Measurements from ENCODE around the gene PYDC1. TPM values are rescaled to one million over a fixed set of nuclear protein-coding genes. Genes with fewer than 3 reads are reported as not detected.

PYDC1 gene
- total and polyA plus RNA-seq, 2 of the 13 experiments (the other 11 are each of a cell fraction or from before 2014, with no cell fraction given): not detected

DNA sequence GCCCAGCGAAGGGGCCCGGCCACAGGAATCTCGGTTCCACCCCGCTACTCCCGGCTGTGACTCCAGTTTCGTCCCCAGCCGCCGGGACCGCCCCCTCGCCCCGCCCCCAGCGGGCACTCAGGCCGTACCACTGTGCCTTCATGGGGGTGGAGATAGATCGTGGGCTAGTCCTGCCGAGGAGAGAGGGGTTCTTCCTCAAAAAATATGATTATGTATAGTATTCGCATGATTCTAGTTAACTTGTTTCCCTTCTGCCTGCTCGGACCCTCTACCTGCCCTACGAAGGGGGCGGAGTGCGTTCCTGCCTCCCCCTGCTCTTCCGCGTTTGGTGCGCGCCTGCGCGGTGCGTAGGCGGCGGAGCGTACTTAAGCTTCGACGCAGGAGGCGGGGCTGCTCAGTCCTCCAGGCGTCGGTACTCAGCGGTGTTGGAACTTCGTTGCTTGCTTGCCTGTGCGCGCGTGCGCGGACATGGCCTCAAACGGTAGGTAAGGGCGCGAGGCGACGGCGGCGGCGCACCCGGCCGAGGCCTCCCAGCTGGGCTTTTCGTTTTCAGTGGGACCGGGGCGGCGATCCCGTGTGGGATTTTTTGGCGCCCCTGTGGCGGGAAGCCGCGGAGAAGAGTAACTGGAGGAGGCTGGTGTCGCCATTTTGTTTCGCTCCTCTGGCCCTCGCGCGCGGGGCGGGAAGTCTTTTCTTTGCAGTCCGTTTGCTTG, 37.0 kb downstream of the PYDC1 start, which contains the start of gene FUS (continued):
- TF ChIP-seq PAF1 (CRISPR knock-in tag; IDR thresholded peaks at IDR 0.05) (no peak), ETV6 (CRISPR knock-in tag; conservative IDR thresholded peaks at IDR 0.05) (peak; percentile 88; the same call in 1 of the 2 replicates), TBX3 (IDR thresholded peaks at IDR 0.05; ENCODE audit: borderline replicate concordance) (peak; percentile 71), CENPX (CRISPR knock-in tag; IDR thresholded peaks at IDR 0.05) (no peak), POLR2G (IDR thresholded peaks at IDR 0.05; ENCODE audit: low read depth, low read length) (peak; percentile 100), ZFP37 (CRISPR knock-in tag; IDR thresholded peaks at IDR 0.05; ENCODE audit: borderline replicate concordance) (peak; percentile 73; the same call in 1 of the 2 replicates), ZKSCAN8 (CRISPR knock-in tag; IDR thresholded peaks at IDR 0.05; ENCODE audit: borderline replicate concordance) (peak; percentile 79), RBAK (CRISPR knock-in tag; IDR thresholded peaks at IDR 0.05) (no peak), ZNF121 (CRISPR knock-in tag; IDR thresholded peaks at IDR 0.05) (no peak; the same call in none of the 2 replicates), FOXM1 (CRISPR knock-in tag; IDR thresholded peaks at IDR 0.05) (peak; percentile 92), RARA (CRISPR knock-in tag; IDR thresholded peaks at IDR 0.05) (no peak; the same call in 1 of the 2 replicates), FIP1L1 (IDR thresholded peaks at IDR 0.05; ENCODE audit: borderline replicate concordance, insufficient read depth, low read depth, low read length) (no peak; the same call in 1 of the 2 replicates), ONECUT2 (CRISPR knock-in tag; IDR thresholded peaks at IDR 0.05) (peak; percentile 41; the same call in 1 of the 2 replicates), RAD21 (CRISPR knock-in tag; IDR thresholded peaks at IDR 0.05) (0 out of 2 replicates have a peak, but pooled peaks have one; percentile 27), SP4 (CRISPR knock-in tag; IDR thresholded peaks at IDR 0.05) (peak; percentile 76; the same call in 1 of the 2 replicates), ZNF850 (CRISPR knock-in tag; conservative IDR thresholded peaks at IDR 0.05) (no peak; the same call in 1 of the 2 replicates), SALL2 (CRISPR knock-in tag; IDR thresholded peaks at IDR 0.05) (peak; percentile 78), ZNF598 (CRISPR knock-in tag; IDR thresholded peaks at IDR 0.05; ENCODE audit: borderline replicate concordance) (peak; percentile 88; the same call in 1 of the 2 replicates), EHMT2 (IDR thresholded peaks at IDR 0.05; ENCODE audit: borderline replicate concordance, low read depth, low read length) (no peak), FOXO1 (CRISPR knock-in tag; IDR thresholded peaks at IDR 0.05) (peak; percentile 88), MAFK (conservative IDR thresholded peaks at IDR 0.05 in 1 of 2, IDR thresholded peaks at IDR 0.05 in 1 of 2; ENCODE audit: low read length in 2 of 2) (no peak)
- TF ChIP-seq, protein P1, sequence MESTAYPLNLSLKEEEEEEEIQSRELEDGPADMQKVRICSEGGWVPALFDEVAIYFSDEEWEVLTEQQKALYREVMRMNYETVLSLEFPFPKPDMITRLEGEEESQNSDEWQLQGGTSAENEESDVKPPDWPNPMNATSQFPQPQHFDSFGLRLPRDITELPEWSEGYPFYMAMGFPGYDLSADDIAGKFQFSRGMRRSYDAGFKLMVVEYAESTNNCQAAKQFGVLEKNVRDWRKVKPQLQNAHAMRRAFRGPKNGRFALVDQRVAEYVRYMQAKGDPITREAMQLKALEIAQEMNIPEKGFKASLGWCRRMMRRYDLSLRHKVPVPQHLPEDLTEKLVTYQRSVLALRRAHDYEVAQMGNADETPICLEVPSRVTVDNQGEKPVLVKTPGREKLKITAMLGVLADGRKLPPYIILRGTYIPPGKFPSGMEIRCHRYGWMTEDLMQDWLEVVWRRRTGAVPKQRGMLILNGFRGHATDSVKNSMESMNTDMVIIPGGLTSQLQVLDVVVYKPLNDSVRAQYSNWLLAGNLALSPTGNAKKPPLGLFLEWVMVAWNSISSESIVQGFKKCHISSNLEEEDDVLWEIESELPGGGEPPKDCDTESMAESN (CRISPR knock-in tag; conservative IDR thresholded peaks at IDR 0.05): peak; percentile 97
- TF ChIP-seq, protein P2, sequence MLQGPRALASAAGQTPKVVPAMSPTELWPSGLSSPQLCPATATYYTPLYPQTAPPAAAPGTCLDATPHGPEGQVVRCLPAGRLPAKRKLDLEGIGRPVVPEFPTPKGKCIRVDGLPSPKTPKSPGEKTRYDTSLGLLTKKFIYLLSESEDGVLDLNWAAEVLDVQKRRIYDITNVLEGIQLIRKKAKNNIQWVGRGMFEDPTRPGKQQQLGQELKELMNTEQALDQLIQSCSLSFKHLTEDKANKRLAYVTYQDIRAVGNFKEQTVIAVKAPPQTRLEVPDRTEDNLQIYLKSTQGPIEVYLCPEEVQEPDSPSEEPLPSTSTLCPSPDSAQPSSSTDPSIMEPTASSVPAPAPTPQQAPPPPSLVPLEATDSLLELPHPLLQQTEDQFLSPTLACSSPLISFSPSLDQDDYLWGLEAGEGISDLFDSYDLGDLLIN (CRISPR knock-in tag; IDR thresholded peaks at IDR 0.05; ENCODE audit: borderline replicate concordance): peak; percentile 99
- TF ChIP-seq, protein P3, sequence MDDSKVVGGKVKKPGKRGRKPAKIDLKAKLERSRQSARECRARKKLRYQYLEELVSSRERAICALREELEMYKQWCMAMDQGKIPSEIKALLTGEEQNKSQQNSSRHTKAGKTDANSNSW (CRISPR knock-in tag; IDR thresholded peaks at IDR 0.05; ENCODE audit: borderline replicate concordance): peak; percentile 45; the same call in 1 of the 2 replicates
- TF ChIP-seq, protein P4, sequence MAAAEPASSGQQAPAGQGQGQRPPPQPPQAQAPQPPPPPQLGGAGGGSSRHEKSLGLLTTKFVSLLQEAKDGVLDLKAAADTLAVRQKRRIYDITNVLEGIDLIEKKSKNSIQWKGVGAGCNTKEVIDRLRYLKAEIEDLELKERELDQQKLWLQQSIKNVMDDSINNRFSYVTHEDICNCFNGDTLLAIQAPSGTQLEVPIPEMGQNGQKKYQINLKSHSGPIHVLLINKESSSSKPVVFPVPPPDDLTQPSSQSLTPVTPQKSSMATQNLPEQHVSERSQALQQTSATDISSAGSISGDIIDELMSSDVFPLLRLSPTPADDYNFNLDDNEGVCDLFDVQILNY (CRISPR knock-in tag; conservative IDR thresholded peaks at IDR 0.05): peak; percentile 85

All from HepG2 (cell line).